A204.1 (cell line): ENCODE data around the gene CCS.
"Not testable (repeated sequence)": the region's sequence is repeated elsewhere in the genome, so short reads cannot be mapped to it uniquely, and the experiment has no call there.

ENCODE experiments used
- FAIRE-seq: peaks from 2 replicates; lab custom pipeline; 2012; peaks lifted over from hg19 to GRCh38; lab: Jason Lieb, UNC

CCS gene

GRCh38 chr11:66626926-66627325, 33.9 kb downstream of the CCS start:
- no peak for FAIRE-seq

GRCh38 chr11:66628061-66628603, 35.1 kb downstream of the CCS start:
- FAIRE-seq: no peak

DNA sequence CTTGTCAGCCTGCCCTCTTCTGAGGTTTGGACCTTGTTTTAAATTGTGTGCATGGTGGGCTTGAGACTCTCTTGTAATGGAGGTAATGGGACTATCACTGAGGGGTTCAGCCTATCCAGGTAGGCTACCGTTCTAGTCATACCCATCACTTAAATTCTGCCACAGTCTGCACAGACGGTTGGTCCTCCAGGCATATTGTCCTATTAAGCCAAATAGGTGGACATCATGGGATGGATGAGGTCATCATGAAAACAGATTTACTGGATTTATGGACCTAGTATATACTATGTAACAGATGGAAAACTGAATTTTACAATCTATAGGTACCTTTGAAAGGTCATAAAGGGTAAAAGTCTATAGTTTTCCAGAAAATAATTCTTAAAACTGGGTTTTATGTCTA, 36.4 kb downstream of the CCS start:
- FAIRE-seq: no peak

DNA sequence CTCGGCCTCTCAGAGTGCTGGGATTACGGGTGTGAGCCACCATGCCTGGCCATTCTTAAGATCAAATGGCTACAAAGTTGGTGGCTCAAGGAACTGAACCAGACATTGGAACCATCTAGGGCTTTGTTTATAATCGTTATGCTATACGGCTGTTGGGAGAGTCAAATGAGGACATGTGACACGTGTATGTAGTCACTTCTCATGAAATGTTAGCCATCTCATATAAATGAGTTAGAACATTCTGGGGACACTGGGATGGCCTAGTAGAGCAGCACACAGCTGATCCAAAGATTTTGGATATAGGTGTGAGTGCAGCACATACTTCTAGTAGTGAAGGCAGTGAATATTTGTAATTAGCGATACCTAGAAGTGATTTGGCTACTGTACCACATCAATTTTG, 38.9 kb downstream of the CCS start:
- FAIRE-seq: no peak

- FAIRE-seq: no peak
These were observed 40.0 kb downstream of the CCS start for GRCh38 chr11:66632952-66633351.

DNA sequence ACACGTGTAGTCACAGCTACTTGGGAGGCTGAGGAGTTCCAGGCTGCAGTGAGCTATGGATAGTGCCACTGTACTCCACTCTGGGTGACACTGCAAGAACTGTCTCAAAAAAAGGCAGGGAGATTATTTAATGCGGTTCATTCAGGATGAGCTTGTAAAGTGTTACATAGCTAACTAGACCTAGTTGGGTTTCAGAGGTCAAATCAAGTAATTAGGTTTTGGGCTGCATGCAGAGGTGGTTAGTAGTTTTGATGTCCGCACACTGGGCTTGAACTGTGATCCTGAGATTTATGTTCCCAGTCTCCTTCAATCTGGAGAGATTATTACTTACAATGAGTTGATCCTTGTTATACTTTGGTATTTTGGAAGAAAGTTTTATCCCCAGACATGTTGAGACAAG, 43.4 kb downstream of the CCS start:
- FAIRE-seq: no peak

- no peak for FAIRE-seq
These were observed 44.7 kb downstream of the CCS start for GRCh38 chr11:66637557-66638176.

GRCh38 chr11:66638177-66639065, 45.4 kb downstream of the CCS start, which contains the start of gene RBM4:
RBM4 (plus strand) TSS chr11:66638703; CDS start chr11:66639712, 1,009 bp downstream.
- peak; percentile 96 for FAIRE-seq

DNA sequence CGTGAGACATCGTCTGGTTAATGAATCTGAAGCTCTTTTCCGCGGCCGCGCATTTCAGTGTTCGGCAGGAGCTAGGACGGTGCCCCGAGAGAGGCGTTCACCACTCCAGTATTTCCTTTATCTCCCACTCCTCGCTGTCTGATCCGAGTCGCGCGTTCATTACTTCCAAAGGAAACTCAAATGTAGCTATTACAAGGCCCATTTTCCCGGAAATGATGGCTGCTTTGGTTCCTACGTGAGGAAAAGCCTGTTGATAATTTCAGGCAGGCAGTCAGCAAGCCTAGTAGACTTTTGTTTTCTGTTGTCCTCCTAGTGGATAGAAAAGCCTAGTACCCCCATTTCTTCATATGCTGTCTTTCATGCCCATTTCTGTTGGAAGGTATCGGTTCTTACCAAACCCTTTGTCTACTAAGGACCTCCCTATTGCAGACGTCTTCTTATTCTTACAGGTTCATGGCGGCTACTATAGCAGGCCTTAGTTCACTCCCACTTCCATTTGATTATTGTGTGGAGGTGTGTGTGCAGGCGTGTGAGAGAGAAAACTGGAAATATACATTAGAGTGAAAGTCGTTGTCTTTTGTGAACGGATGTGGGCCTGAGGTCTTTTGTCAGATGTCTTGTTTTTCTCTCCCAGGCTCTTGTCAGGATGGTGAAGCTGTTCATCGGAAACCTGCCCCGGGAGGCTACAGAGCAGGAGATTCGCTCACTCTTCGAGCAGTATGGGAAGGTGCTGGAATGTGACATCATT, 46.3 kb downstream of the CCS start:
- no peak for FAIRE-seq

- FAIRE-seq: not testable (repeated sequence)
These were observed 46.9 kb downstream of the CCS start for GRCh38 chr11:66639814-66640340.

- no peak for FAIRE-seq
These were observed 48.8 kb downstream of the CCS start for GRCh38 chr11:66641834-66642233.

- no peak for FAIRE-seq
These were observed 50.9 kb downstream of the CCS start for GRCh38 chr11:66643745-66644437.

- no peak for FAIRE-seq
These were observed 53.8 kb downstream of the CCS start for GRCh38 chr11:66646828-66647227.

- no peak for FAIRE-seq
These were observed 56.9 kb downstream of the CCS start for GRCh38 chr11:66649903-66650302.

DNA sequence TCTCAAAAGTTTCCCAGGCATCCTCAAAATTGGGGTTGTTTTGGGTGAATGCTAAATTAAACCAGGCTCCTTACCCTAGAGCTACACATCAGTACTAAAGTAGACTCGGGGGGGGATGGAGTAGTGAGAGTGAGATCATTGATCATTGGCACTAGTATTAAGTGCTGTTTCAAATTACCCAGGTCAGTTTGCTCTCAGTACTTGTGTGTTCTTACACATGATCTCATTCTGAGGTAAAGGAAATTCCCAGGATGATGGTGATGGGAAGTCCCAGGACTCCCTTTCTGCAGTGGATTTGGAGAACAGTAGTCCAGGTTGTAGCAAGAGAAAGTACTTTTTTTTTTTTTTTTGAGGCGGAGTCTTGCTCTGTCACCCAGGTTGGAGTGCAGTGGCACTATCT, 58.0 kb downstream of the CCS start:
- FAIRE-seq: no peak

DNA sequence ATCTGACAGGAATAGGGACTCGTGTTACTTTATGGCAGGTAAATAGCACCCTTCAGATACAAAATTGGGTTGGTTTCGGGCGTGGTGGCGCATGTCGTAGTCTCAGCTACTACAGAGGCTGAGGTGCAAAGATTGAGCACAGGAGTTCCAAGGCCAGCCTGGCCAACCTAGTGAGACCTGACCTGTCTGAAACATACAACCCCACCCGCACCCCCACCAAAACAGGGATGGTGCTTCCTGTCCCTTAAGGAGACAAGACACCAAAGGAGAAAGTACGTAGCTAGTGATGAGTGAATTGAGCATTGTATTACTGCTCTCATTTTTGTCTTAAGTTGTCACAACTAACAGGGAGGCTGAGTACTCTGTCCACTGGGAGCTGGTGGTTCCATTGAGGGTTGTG, 59.7 kb downstream of the CCS start:
- no peak for FAIRE-seq

DNA sequence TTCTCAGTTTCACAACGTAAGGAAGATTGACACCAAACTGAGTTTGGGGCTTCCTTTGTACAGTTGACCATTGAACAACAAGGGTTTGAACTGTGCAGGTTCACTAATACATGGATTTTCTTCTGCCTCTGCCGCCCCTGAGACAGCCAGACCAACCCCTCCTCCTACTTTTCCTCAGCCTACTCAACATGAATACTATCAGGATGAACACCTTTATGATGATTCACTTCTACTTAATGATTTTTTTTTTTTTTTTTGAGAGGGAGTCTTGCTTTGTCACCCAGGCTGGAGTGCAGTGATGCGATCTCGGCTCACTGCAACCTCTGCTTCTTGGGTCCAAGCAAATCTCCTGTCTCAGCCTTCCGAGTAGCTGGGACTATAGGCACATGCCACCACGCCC, 60.1 kb downstream of the CCS start:
- FAIRE-seq: no peak
